GM19240 (cell line): ENCODE data around the gene CFAP52.
A peak's percentile ranks its signal among the peaks of the same experiment; 100 is the strongest.
"Not testable (repeated sequence)": the region's sequence is repeated elsewhere in the genome, so short reads cannot be mapped to it uniquely, and the experiment has no call there.

ENCODE experiments used
- DNase-seq: peaks from one replicate; pipeline ENCODE4 v3.0.0; 2011; ENCODE audit warnings: low spot score; ENCODE audit not compliant: insufficient read length

Gene CFAP52

GRCh38 chr17:9571201-9571600 is 5.2 kb upstream of the CFAP52 start:
- no peak for DNase-seq

GRCh38 chr17:9575381-9576101 is 901 bp upstream of the CFAP52 start, which contains the start of gene STX8:
Gene STX8, minus strand, starts transcription at chr17:9575820. Its CDS starts 12 bp downstream, at chr17:9575808.
- peak; percentile 63 for DNase-seq

GRCh38 chr17:9577373-9577709 is 899 bp downstream of the CFAP52 start:
- DNase-seq = no peak

- DNase-seq = no peak
Observed at GRCh38 chr17:9587969-9588656, 11.7 kb downstream of the CFAP52 start.

GRCh38 chr17:9594065-9594464 is 17.6 kb downstream of the CFAP52 start:
- no peak for DNase-seq

- DNase-seq = not testable (repeated sequence)
Observed at GRCh38 chr17:9597638-9598037, 21.2 kb downstream of the CFAP52 start.

GRCh38 chr17:9598661-9599060 is 22.2 kb downstream of the CFAP52 start:
- no peak for DNase-seq

- DNase-seq = not testable (repeated sequence)
Observed at GRCh38 chr17:9604583-9604982, 28.1 kb downstream of the CFAP52 start.

- no peak for DNase-seq
Observed at GRCh38 chr17:9606453-9606852, 30.0 kb downstream of the CFAP52 start.

GRCh38 chr17:9607058-9607457 is 30.6 kb downstream of the CFAP52 start:
- DNase-seq = not testable (repeated sequence)

GRCh38 chr17:9611557-9611956 is 35.1 kb downstream of the CFAP52 start:
- DNase-seq = no peak

- DNase-seq = no peak
Observed at GRCh38 chr17:9612006-9612405, 35.6 kb downstream of the CFAP52 start.

- DNase-seq = no peak
Observed at GRCh38 chr17:9615486-9615885, 39.0 kb downstream of the CFAP52 start.

GRCh38 chr17:9622961-9623360 is 46.5 kb downstream of the CFAP52 start:
- no peak for DNase-seq

GRCh38 chr17:9628509-9628908 is 52.1 kb downstream of the CFAP52 start:
- DNase-seq = no peak

- no peak for DNase-seq
Observed at GRCh38 chr17:9632741-9633140, 56.3 kb downstream of the CFAP52 start.

- no peak for DNase-seq
Observed at GRCh38 chr17:9635340-9635739, 58.9 kb downstream of the CFAP52 start.

- DNase-seq = no peak
Observed at GRCh38 chr17:9636501-9636900, 60.1 kb downstream of the CFAP52 start.

- not testable (repeated sequence) for DNase-seq
Observed at GRCh38 chr17:9640388-9640787, 63.9 kb downstream of the CFAP52 start.

- no peak for DNase-seq
Observed at GRCh38 chr17:9643611-9644010, 67.2 kb downstream of the CFAP52 start.

GRCh38 chr17:9644910-9645751 is 68.7 kb downstream of the CFAP52 start, which contains the start of gene USP43:
Gene USP43, plus strand, starts transcription at chr17:9645517. Its CDS starts 116 bp downstream, at chr17:9645633.
- no peak for DNase-seq
